CD4-positive, alpha-beta T cell treated with Interleukin-15 for 4 hours (primary cell): ENCODE data around the gene DNAJB4.
"Not testable (repeated sequence)": the region's sequence is repeated elsewhere in the genome, so short reads cannot be mapped to it uniquely, and the experiment has no call there.

Experiments
- DNase-seq: peaks from one replicate; pipeline ENCODE4 v3.0.0-alpha.2; 2020; ENCODE audit warnings: low spot score

The DNAJB4 gene

DNA sequence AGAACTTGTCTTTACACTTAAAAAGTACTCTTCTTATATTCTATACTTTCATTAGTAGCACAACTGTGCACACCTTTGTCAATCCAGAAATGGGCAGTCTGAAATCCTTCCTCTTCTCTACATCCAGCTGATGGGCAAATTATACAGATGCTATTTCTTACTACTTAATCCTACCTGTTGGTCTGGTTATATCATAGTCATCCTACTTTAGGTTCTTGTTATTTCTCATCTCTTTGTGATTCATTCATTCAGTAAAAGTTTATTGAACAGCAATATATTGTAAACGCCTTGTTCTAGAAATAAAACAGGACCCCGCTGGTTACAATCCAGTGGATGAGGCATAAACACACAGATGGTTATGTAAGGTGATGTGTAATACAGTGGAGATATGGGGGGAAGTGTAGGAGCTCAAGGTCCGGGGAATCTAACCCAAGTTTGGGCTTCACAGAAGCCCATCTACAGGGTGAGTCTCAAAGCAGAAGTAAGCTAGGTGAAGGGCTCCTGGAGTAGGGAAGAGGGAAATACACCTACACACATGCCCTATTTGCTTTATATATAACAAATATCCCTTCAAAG lies 14.0 kb upstream of the DNAJB4 start:
- no peak for DNase-seq

- DNase-seq: no peak
Measured at GRCh38 chr1:77991638-77992037, 13.1 kb upstream of the DNAJB4 start.

DNA sequence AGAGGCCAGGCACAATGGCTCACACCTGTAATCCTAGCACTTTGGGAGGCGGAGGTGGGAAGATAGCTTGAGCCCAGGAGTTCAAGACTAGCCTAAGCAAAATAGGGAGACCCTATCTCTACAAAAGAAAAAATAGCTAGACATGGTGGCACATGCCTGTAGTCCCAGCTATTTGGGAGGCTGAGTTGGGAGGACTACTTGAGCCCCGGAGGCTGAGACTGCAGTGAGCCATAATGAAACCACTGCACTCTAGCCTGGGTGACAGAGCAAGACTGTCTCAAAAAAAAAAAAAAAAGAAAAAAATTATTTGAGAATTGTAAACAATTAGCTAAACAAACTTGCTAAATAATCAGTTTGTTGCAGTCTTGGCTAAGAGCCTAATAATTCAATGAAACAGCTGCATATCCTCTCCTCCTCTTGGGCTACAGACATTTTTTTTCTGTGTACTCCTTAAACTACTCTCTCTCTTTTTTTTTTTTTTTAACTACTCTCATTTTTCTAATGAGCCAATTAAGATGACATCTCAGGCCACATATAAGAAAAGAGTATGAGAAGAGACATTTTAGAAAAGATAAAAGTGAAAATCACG lies 10.5 kb upstream of the DNAJB4 start:
- DNase-seq: no peak

- no peak for DNase-seq
Measured at GRCh38 chr1:77996734-77997133, 8.0 kb upstream of the DNAJB4 start.

DNA sequence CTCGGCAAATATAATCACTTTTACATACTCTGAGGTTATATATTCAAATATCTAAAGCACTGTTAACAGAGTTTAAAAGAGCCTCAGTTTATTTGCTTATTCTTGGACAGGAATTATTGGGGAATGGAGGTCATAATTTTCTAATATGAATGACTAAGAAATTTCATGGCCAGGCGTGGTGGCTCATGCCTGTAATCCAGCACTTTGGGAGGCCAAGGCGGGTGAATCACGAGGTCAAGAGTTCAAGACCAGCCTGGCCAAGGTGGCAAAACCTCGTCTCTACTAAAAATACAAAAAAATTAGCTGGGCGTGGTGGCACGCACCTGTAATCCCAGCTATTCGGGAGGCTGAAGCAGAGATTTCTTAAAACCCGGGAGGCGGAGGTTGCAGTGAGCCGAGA lies 4.2 kb upstream of the DNAJB4 start:
- DNase-seq: not testable (repeated sequence)

DNA sequence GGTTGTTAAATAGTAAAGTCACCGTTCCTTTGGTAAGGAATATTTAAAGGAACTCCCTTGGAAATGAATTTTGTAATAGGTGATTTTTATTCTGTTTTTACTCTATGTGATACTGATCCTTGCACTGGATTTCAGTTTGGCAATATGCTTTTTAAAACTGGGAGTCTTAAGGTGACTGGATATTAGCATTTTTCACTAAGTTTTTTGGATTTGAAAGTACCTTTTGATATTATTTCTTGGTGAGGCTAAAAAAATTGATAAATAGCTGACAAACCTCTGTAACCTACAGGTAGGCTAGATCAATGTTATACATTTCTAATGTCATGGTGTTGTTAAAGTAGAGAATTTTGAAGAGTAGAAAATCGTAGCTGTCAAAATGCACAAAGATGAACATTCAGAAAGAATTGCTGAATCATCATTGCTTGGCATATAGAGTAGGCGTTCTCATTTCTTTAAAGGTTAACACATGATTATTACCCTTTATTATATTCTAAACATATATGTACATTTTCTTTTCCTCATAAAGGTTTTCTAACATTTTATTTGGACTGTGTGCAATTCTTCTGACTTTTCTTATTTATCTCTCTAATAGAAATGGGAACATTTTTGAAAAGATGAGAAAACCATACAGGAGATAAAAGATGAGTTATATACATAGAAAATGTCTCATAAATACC lies 1.5 kb upstream of the DNAJB4 start:
- no peak for DNase-seq

GRCh38 chr1:78003882-78004718 lies 639 bp upstream of the DNAJB4 start:
- peak; percentile 31 for DNase-seq

GRCh38 chr1:78005448-78005722 lies 646 bp downstream of the DNAJB4 start:
- no peak for DNase-seq

DNA sequence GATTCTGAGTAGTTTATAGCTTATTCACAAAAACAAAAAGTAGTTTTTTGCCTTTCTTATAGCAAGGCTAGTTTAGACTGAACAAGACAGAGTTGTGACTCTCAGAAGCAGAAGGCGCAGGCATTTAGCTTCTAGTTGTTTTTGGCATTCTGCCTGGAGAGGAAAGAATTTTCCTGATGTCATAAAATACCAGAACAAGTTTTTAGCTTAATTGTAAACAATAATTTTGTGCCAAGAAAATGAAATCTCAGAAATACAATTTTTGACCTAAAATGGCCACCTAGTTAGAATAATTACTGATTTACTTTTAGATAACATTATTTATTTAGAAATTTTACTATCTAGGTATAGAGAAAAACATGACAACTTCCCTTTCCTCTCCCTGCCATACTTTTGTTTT lies 1.0 kb downstream of the DNAJB4 start:
- peak; percentile 6 for DNase-seq

- DNase-seq: no peak
Measured at GRCh38 chr1:78006521-78006920, 1.8 kb downstream of the DNAJB4 start.

- no peak for DNase-seq
Measured at GRCh38 chr1:78007677-78008341, 3.1 kb downstream of the DNAJB4 start.

DNA sequence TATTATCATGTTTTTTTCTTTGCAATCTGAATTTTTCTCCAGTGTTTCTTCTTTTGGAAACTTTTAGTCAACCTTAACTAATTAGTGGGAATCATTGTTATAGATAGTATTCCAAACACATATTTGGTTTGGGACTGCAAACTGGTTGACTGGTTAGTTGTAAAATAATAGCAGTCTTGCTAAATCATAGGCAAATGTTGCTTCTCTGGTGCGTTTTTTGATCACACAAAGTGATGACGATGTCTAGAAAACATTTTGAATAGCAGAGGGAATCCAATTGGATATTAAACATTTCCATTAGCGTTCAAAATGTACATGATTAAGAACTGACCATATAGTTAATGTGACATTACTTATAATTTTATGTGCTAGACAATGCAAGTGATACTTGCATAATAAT lies 4.5 kb downstream of the DNAJB4 start:
- no peak for DNase-seq

GRCh38 chr1:78009836-78010235 lies 5.1 kb downstream of the DNAJB4 start:
- no peak for DNase-seq

DNA sequence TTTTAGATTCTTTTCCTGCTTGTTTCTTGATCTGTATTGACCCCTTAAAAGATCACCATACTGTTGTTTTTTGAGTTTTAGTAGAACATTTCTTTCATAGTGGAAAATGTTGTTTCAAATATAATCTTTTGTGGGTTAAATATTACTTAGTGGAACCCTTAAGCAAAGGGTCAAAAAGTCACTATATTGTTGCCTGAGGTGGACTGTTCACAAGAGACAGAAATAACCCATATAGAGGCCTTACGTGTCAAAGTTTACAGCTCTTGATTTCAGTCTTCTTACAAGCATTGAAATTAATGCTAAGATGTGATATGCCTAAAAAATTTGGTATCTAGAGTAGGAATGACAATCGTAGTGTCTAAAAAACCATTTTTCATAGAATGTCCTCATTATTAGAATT lies 6.3 kb downstream of the DNAJB4 start:
- DNase-seq: no peak

DNA sequence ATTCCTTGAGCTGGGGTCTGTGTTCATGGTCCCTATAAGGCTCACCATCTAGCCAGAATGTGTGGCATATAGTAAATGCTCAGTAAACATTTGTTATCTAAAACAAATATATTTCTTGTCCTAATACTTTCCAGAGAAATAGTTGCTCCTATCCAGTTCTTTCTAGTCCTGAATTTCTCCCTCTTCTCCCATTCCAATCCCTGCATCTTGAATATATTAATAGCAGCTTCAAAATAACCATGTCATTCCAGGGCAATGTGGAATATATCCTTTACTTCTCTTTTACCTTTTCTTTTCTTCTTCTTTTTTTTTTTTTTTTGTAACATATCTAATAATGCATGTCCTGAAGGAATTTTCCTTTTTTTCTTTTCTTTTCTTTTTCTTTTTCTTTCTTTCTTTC lies 10.4 kb downstream of the DNAJB4 start:
- no peak for DNase-seq

DNA sequence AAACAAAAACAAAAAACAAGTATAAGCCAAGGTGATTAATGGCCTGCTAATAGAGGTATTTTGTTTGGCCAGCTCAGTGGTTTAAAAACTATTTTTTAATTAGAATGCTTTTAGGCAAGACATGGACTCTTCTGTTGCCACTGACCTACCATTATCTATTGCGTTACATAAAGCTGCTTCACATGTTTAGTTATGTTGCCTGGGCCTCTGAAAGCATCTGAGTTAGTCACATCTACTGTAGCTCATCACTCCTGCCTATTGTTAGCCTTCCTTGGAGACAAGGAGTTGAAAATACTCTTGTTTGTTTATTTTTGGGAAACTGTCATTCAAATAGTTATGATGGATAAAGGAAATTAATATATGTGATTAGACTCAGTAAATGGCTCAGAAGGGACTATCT lies 14.3 kb downstream of the DNAJB4 start:
- no peak for DNase-seq

DNA sequence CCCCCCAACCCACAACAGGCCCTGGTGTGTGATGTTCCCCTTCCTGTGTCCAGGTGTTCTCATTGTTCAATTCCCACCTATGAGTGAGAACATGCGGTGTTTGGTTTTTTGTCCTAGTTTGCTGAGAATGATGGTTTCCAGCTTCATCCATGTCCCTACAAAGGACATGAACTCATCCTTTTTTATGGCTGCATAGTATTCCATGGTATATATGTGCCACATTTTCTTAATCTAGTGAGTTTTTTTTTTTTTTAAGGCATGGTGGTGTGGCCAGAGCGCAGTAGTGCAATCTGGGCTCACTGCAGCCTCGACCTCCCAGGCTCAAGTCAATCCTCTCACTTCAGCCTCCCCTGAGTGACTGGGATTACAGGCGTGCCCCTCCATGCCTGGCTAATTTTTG lies 16.4 kb downstream of the DNAJB4 start:
- not testable (repeated sequence) for DNase-seq

DNA sequence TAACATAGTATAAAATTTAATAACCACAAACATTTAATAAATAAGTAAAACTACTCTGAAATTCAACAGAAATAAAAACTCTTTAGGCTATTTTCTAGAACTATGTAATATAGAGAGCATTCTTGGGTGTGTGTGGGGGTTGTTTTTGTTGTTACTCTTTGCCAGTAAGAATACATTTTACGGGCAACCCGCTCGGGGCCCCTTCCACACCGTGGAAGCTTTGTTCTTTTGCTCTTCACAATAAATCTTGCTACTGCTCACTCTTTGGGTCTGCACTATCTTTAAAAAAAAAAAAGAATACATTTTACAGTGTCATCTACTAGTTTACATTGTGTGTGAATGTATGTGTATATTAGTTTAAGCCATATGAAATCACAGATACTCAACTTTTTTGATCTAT lies 25.1 kb downstream of the DNAJB4 start:
- no peak for DNase-seq

DNA sequence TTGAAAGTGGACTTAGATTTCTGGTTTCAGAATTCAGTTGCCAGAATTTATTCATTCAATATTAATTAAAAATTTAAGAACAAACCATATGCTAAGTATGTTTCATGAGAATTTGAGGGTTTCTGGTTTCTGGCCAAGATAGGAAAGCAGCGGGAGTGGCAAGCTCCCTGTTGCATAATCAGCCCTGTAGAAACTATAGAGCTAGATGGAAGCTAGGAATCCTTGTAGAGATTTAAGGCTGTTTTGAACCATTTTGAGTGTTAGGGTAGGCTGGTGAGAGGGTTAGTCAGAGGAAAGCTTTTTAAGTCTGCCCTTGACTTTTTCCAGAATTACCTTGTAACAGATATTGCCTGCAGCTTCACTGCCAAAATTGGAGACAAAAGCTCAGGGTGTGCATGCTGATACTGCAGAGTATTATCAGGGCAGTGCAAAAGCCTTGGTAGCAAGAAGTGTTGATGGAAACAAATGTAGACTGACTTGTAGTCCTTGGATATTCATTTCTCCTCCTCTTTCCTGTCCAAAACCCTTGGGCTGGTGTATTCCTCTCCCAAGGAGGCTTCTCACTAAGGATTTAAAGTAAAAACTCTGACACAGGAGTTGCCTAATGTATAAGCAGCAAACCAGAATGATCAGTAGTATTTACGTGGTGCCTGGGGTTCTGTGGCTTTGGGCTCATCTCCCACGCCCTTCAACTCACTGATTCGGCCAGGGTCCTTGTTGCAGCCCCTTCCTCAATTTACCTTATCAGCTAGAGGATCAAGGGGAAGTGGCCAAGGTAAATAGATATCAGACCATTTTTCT lies 28.5 kb downstream of the DNAJB4 start:
- DNase-seq: no peak

GRCh38 chr1:78033797-78034172 lies 29.0 kb downstream of the DNAJB4 start:
- no peak for DNase-seq

DNA sequence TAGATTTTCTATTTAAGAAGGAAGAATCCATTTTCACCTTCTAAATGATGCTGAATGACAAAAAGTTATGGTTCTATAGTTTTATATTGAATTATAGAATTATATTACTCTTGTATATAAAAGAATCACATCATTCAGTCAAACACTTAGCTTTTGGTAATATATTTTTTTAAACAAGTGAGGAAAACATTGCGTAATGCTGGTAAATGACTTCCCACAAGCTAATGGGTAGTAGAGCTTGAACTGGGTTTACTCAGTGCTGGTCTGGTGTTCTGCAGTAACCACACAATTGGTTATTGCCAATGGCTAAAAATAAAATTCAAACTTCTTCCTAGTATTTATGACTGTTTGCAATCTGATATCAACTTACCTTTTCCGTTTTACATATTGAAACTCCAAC lies 30.4 kb downstream of the DNAJB4 start:
- no peak for DNase-seq

GRCh38 chr1:78036450-78036849 lies 31.7 kb downstream of the DNAJB4 start:
- DNase-seq: no peak
